Coronary artery (tissue), 2 donors: ENCODE measurements around the gene PRPH.
"Not testable (repeated sequence)": the region's sequence is repeated elsewhere in the genome, so short reads cannot be mapped to it uniquely, and the experiment has no call there.

Experiments used
- DNase-seq: peaks from one replicate; pipeline ENCODE4 v3.0.0-alpha.2; 2017; ENCODE audit warnings: low spot score
- H3K27ac ChIP-seq, 2 donors: fragments of 200-600 bp; sonication (generic); one replicate each; pipeline ENCODE4 v1.5.1; 2016 to 2019
- H3K4me3 ChIP-seq: fragments of 200-600 bp; sonication (generic); 2 replicates; pipeline ENCODE4 v1.5.1; 2016; ENCODE audit warnings: mild to moderate bottlenecking, moderate library complexity
- CTCF ChIP-seq: fragments of 200-600 bp; sonication (generic); IDR thresholded peaks from one replicate; pipeline ENCODE4 v1.5.1; 2019; ENCODE audit warnings: antibody characterized with exemption

Gene PRPH

GRCh38 chr12:49272790-49273725, 21.9 kb upstream of the PRPH start:
- TF ChIP-seq CTCF = no peak
- H3K4me3 ChIP-seq = no peak overlapping the region
- no peak for DNase-seq
- H3K27ac ChIP-seq = no peak overlapping the region

- no peak for DNase-seq
- no peak for TF ChIP-seq CTCF
- Histone ChIP-seq H3K4me3 (no peak overlapping the region), H3K27ac (no peak overlapping the region)
Observed at GRCh38 chr12:49273726-49274395, 21.1 kb upstream of the PRPH start.

GRCh38 chr12:49274396-49275069, 20.4 kb upstream of the PRPH start:
- no peak overlapping the region for H3K27ac ChIP-seq
- H3K4me3 ChIP-seq = no peak overlapping the region
- no peak for TF ChIP-seq CTCF
- DNase-seq = no peak

GRCh38 chr12:49276304-49277290, 18.4 kb upstream of the PRPH start:
- TF ChIP-seq CTCF = no peak
- H3K27ac ChIP-seq = no peak overlapping the region
- no peak overlapping the region for H3K4me3 ChIP-seq
- no peak for DNase-seq

GRCh38 chr12:49277466-49277865, 17.5 kb upstream of the PRPH start:
- no peak overlapping the region for H3K4me3 ChIP-seq
- no peak for DNase-seq
- no peak for TF ChIP-seq CTCF
- no peak overlapping the region for H3K27ac ChIP-seq

- Histone ChIP-seq H3K27ac (no peak overlapping the region), H3K4me3 (no peak overlapping the region)
- no peak for DNase-seq
- no peak for TF ChIP-seq CTCF
Observed at GRCh38 chr12:49279706-49280159, 15.2 kb upstream of the PRPH start.

GRCh38 chr12:49280545-49280944, 14.4 kb upstream of the PRPH start:
- H3K27ac ChIP-seq, DNase-seq: not testable (repeated sequence)

More at GRCh38 chr12:49280545-49280944, 14.4 kb upstream of the PRPH start:
- H3K4me3 ChIP-seq = not testable (repeated sequence)
